ENCODE results near the gene PPT2.

- TF ChIP-seq CTCF (IDR thresholded peaks at IDR 0.05; ENCODE audit: extremely low read depth in 1 of 2, insufficient read depth in 1 of 2, low read depth in 1 of 2, low read length in 2 of 2): no peak
- peak; percentile 48 for TF ChIP-seq POLR2AphosphoS5 (IDR thresholded peaks at IDR 0.05; ENCODE audit: insufficient read depth, low read depth, low read length)
- TF ChIP-seq POLR2A (IDR thresholded peaks at IDR 0.05; ENCODE audit: low read depth, low read length): no peak
- TF ChIP-seq EZH2 (IDR thresholded peaks at IDR 0.05; ENCODE audit: borderline replicate concordance, low read depth, low read length, severe bottlenecking): no peak
- TF ChIP-seq JUN (IDR thresholded peaks at IDR 0.05; ENCODE audit: borderline replicate concordance, insufficient read depth, insufficient read length, low read depth): no peak
Measured at GRCh38 chr6:32196682-32197616, 43.0 kb downstream of the PPT2 start.

Measured in endothelial cell of umbilical vein (primary cell).